HCT116 (cell line): Measurements from ENCODE around the gene PANK1. TPM values are rescaled to one million over a fixed set of nuclear protein-coding genes. Genes with fewer than 3 reads are reported as not detected.

ENCODE experiments used
- ATAC-seq: fragments of 200-7000 bp; cut with Tn5 transposase; 2 replicates; pipeline ENCODE4 v1.9.1; 2020; ENCODE audit warnings: mild to moderate bottlenecking, moderate library complexity
- BruUV-seq: library from RNA; stranded (reverse); fragments of 400-500 nt; replicated peaks from 2 replicates; lab custom pipeline; 2021; lab: Mats Ljungman, UMichigan
- CTCF ChIA-PET: fragments of 300-600 bp; sonication (Branson Sonifier 250); formaldehyde crosslinking; loops from one replicate; lab custom pipeline; 2021; ENCODE audit warnings: antibody characterized with exemption; lab: Charles Lee
- POLR2A ChIA-PET: fragments of 300-600, 350-600 bp; sonication (Branson Sonifier 250); formaldehyde crosslinking; loops from one replicate; lab custom pipeline; 2021; ENCODE audit warnings: antibody characterized with exemption; lab: Charles Lee
- RAD21 ChIA-PET, 2 experiments: fragments of 300-600 bp; sonication (Branson Sonifier 250); formaldehyde crosslinking; loops; one replicate each; lab custom pipeline; 2023; ENCODE audit warnings: low total read pairs in 2 of 2; ENCODE audit not compliant: uncharacterized antibody in 2 of 2, unreplicated experiment in 2 of 2, low non-redundant PET in 1 of 2; lab: Charles Lee
- DNase-seq: peaks from one replicate; pipeline ENCODE4 v3.0.0-alpha.2; 2010; ENCODE audit warnings: low read depth, low spot score
- H2AFZ ChIP-seq: fragments of 200-600 bp; shearing (Covaris generic), sonication (generic); 2 replicates; pipeline ENCODE4 v1.6.1; 2017; ENCODE audit warnings: low read depth, mixed run types, mixed read lengths, antibody characterized with exemption, low read length; ENCODE audit not compliant: poor library complexity, severe bottlenecking
- H3K27ac ChIP-seq: 2 replicates; pipeline ENCODE4 v1.5.1; 2012; ENCODE audit warnings: low read depth, low read length
- H3K27me3 ChIP-seq: fragments of 200-600 bp; sonication (generic); 2 replicates; pipeline ENCODE4 v1.6.1; 2016; ENCODE audit warnings: mixed run types, low read length, mixed read lengths; ENCODE audit not compliant: insufficient read depth
- H3K36me3 ChIP-seq, 2 experiments: fragments of 200-500 bp in 1 of 2; fragments of 200-600 bp in 1 of 2; sonication (Bioruptor generic) in 1 of 2; sonication (generic) in 1 of 2; 2 replicates each; pipeline versions ENCODE4 v1.5.1 to v1.6.1; 2014 to 2016; ENCODE audit warnings: low read length in 2 of 2, inconsistent platforms in 1 of 2, mixed read lengths in 1 of 2, mixed run types in 1 of 2; ENCODE audit not compliant: insufficient read depth in 2 of 2, control insufficient read depth in 1 of 2
- H3K4me1 ChIP-seq, 2 experiments: fragments of 200-600 bp in 1 of 2; sonication (generic) in 1 of 2; 2 replicates each; pipeline versions ENCODE4 v1.5.1 to v1.6.1; 2012 to 2017; ENCODE audit warnings: low read length in 2 of 2, inconsistent platforms in 1 of 2, mild to moderate bottlenecking in 1 of 2, mixed read lengths in 1 of 2, mixed run types in 1 of 2, moderate library complexity in 1 of 2; ENCODE audit not compliant: insufficient read depth in 2 of 2, control insufficient read depth in 1 of 2
- H3K4me2 ChIP-seq: fragments of 200-600 bp; sonication (generic); 2 replicates; pipeline ENCODE4 v1.6.1; 2017; ENCODE audit warnings: mixed run types, low read length, mixed read lengths
- H3K4me3 ChIP-seq, 2 experiments: fragments of 200-600 bp in 1 of 2; sonication (generic) in 1 of 2; replicated peaks in 1 of 2; 2 replicates each; pipeline ENCODE4 v1.5.1; 2011 to 2016; ENCODE audit warnings: low read length in 2 of 2, control low read depth in 1 of 2, low read depth in 1 of 2, mild to moderate bottlenecking in 1 of 2, mixed read lengths in 1 of 2, mixed run types in 1 of 2
- H3K79me2 ChIP-seq: fragments of 200-600 bp; sonication (generic); 2 replicates; pipeline ENCODE4 v1.6.1; 2017; ENCODE audit warnings: mild to moderate bottlenecking, mixed run types, low read length, moderate library complexity, mixed read lengths; ENCODE audit not compliant: insufficient read depth
- H3K9ac ChIP-seq: fragments of 200-600 bp; sonication (generic); 2 replicates; pipeline ENCODE4 v1.6.1; 2016; ENCODE audit warnings: low read length, mixed read lengths
- H3K9me2 ChIP-seq: fragments of 200-600 bp; sonication (generic), shearing (Covaris generic); 2 replicates; pipeline ENCODE4 v1.6.1; 2017; ENCODE audit warnings: mixed run types, mild to moderate bottlenecking, moderate library complexity; ENCODE audit not compliant: insufficient read depth
- H3K9me3 ChIP-seq, 2 experiments: fragments of 200-500 bp in 1 of 2; fragments of 200-600 bp in 1 of 2; sonication (Bioruptor generic) in 1 of 2; sonication (generic) in 1 of 2; 2 replicates each; pipeline ENCODE4 v1.6.1; 2014 to 2017; ENCODE audit warnings: low read length in 2 of 2, mixed read lengths in 2 of 2, inconsistent platforms in 1 of 2, low read depth in 1 of 2, mild to moderate bottlenecking in 1 of 2, mixed run types in 1 of 2, moderate library complexity in 1 of 2; ENCODE audit not compliant: control insufficient read depth in 1 of 2, insufficient read depth in 1 of 2
- H4K20me1 ChIP-seq: fragments of 200-600 bp; sonication (generic), shearing (Covaris generic); 2 replicates; pipeline ENCODE4 v1.6.1; 2017; ENCODE audit warnings: mixed run types, mild to moderate bottlenecking, moderate library complexity; ENCODE audit not compliant: insufficient read depth
- ELF1 ChIP-seq: IDR thresholded peaks from 2 replicates; pipeline ENCODE4 v1.6.1; 2012; ENCODE audit warnings: low read depth, borderline replicate concordance
- EZH2 ChIP-seq: fragments of 200-600 bp; sonication (generic); IDR thresholded peaks from 2 replicates; pipeline ENCODE4 v1.6.1; 2017; ENCODE audit warnings: antibody characterized with exemption, mixed run types
- EZH2phosphoT487 ChIP-seq: fragments of 200-600 bp; IDR thresholded peaks from 2 replicates; pipeline ENCODE4 v1.6.1; 2018; ENCODE audit warnings: antibody characterized with exemption, borderline replicate concordance
- FOSL1 ChIP-seq: IDR thresholded peaks from 2 replicates; pipeline ENCODE4 v1.6.1; 2012; ENCODE audit warnings: low read depth
- RAD21 ChIP-seq: IDR thresholded peaks from 2 replicates; pipeline ENCODE4 v1.6.1; 2012; ENCODE audit warnings: low read depth, mild to moderate bottlenecking
- SP1 ChIP-seq: IDR thresholded peaks from 2 replicates; pipeline ENCODE4 v1.6.1; 2012; ENCODE audit warnings: low read depth
- TCF7L2 ChIP-seq: IDR thresholded peaks from 2 replicates; pipeline ENCODE4 v1.7.0; 2011; ENCODE audit warnings: borderline replicate concordance, inconsistent platforms; ENCODE audit not compliant: insufficient read depth, insufficient read length; ENCODE audit errors: extremely low read depth
- YY1 ChIP-seq: IDR thresholded peaks from 2 replicates; pipeline ENCODE4 v1.6.1; 2011; ENCODE audit warnings: low read length, low read depth, moderate library complexity, mild to moderate bottlenecking; ENCODE audit not compliant: insufficient replicate concordance; ENCODE audit errors: extremely low read depth
- intact Hi-C: fragments of 100-400 bp; cut with micrococcal nuclease; formaldehyde crosslinking; loops from 2 replicates; pipeline ENCODE4 v1.10.0; 2022
- total RNA-seq: library from RNA; stranded (reverse); gene quantifications from one replicate; pipeline ENCODE4 v1.2.1, GENCODE V29; 2021; ENCODE audit not compliant: unreplicated experiment
- TF ChIP-seq, protein P1 (sequence below): IDR thresholded peaks from 2 replicates; pipeline ENCODE4 v1.6.1; 2012
- TF ChIP-seq, protein P2 (sequence below): IDR thresholded peaks from 2 replicates; pipeline ENCODE4 v1.6.1; 2011; ENCODE audit warnings: mild to moderate bottlenecking, low read length, moderate library complexity; ENCODE audit not compliant: insufficient replicate concordance; ENCODE audit errors: extremely low read depth
- TF ChIP-seq, protein P3 (sequence below): IDR thresholded peaks from 2 replicates; pipeline ENCODE4 v1.6.1; 2012
- TF ChIP-seq, protein P4 (sequence below): IDR thresholded peaks from 2 replicates; pipeline ENCODE4 v1.6.1; 2012; ENCODE audit warnings: low read depth

Gene PANK1
- total RNA-seq, 1 experiment from 2014 or later = 6.4 TPM

DNA sequence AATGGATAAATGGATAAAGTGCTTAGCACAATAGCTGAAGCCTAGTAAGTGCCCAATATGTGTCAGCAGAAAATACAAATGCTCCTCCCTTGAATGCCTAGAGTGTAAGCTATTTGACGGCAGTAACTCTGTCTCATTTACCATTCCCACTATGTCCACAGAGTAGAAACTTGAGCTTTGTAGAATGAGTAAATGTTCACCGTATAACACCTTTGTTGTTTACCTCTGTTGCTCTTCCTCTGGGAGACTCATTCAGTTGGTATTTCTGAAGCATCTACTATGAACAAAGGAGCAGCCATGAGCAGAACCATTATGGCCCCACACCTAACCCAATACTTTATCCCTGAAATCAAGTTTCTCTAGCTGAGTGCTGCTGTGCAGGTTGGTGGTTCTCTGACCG is 101.2 kb downstream of the PANK1 start:
- no peaks in the 10 kb centered on the region for H4K20me1 ChIP-seq
- no peaks in the 10 kb centered on the region for H3K36me3 ChIP-seq
- H3K27ac ChIP-seq = no peak overlapping the region
- no peaks in the 10 kb centered on the region for H3K9me2 ChIP-seq
- H3K9ac ChIP-seq = no peak overlapping the region
- H3K27me3 ChIP-seq = no peaks in the 10 kb centered on the region
- TF ChIP-seq RAD21 (no peak), SP1 (no peak), EZH2phosphoT487 (no peak), EZH2 (no peak), YY1 (no peak), FOSL1 (no peak), TCF7L2 (no peak), ELF1 (no peak)
- TF ChIP-seq, protein P1, sequence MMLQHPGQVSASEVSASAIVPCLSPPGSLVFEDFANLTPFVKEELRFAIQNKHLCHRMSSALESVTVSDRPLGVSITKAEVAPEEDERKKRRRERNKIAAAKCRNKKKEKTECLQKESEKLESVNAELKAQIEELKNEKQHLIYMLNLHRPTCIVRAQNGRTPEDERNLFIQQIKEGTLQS = no peak
- TF ChIP-seq, protein P2, sequence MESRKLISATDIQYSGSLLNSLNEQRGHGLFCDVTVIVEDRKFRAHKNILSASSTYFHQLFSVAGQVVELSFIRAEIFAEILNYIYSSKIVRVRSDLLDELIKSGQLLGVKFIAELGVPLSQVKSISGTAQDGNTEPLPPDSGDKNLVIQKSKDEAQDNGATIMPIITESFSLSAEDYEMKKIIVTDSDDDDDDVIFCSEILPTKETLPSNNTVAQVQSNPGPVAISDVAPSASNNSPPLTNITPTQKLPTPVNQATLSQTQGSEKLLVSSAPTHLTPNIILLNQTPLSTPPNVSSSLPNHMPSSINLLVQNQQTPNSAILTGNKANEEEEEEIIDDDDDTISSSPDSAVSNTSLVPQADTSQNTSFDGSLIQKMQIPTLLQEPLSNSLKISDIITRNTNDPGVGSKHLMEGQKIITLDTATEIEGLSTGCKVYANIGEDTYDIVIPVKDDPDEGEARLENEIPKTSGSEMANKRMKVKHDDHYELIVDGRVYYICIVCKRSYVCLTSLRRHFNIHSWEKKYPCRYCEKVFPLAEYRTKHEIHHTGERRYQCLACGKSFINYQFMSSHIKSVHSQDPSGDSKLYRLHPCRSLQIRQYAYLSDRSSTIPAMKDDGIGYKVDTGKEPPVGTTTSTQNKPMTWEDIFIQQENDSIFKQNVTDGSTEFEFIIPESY = no peak
- TF ChIP-seq, protein P3, sequence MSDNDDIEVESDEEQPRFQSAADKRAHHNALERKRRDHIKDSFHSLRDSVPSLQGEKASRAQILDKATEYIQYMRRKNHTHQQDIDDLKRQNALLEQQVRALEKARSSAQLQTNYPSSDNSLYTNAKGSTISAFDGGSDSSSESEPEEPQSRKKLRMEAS = no peak
- TF ChIP-seq, protein P4, sequence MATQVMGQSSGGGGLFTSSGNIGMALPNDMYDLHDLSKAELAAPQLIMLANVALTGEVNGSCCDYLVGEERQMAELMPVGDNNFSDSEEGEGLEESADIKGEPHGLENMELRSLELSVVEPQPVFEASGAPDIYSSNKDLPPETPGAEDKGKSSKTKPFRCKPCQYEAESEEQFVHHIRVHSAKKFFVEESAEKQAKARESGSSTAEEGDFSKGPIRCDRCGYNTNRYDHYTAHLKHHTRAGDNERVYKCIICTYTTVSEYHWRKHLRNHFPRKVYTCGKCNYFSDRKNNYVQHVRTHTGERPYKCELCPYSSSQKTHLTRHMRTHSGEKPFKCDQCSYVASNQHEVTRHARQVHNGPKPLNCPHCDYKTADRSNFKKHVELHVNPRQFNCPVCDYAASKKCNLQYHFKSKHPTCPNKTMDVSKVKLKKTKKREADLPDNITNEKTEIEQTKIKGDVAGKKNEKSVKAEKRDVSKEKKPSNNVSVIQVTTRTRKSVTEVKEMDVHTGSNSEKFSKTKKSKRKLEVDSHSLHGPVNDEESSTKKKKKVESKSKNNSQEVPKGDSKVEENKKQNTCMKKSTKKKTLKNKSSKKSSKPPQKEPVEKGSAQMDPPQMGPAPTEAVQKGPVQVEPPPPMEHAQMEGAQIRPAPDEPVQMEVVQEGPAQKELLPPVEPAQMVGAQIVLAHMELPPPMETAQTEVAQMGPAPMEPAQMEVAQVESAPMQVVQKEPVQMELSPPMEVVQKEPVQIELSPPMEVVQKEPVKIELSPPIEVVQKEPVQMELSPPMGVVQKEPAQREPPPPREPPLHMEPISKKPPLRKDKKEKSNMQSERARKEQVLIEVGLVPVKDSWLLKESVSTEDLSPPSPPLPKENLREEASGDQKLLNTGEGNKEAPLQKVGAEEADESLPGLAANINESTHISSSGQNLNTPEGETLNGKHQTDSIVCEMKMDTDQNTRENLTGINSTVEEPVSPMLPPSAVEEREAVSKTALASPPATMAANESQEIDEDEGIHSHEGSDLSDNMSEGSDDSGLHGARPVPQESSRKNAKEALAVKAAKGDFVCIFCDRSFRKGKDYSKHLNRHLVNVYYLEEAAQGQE = no peak
- H2AFZ ChIP-seq = no peak overlapping the region
- POLR2A ChIA-PET = no interaction called here
- H3K4me2 ChIP-seq = no peak overlapping the region
- CTCF ChIA-PET = no interaction called here
- H3K4me3 ChIP-seq = no peak overlapping the region
- RAD21 ChIA-PET = no interaction called here
- BruUV-seq = no TSS peak
- DNase-seq = no peak
- ATAC-seq = no peak
- intact Hi-C loops = no loop called here
- no peaks in the 10 kb centered on the region for H3K9me3 ChIP-seq
- H3K79me2 ChIP-seq = no peaks in the 10 kb centered on the region
- no peaks in the 10 kb centered on the region for H3K4me1 ChIP-seq
